Nephron progenitor cell (in vitro differentiated cells): ENCODE measurements around the gene DNMBP.

Source experiments
- DNase-seq: peaks from one replicate; pipeline ENCODE4 v3.0.0; 2021
- H3K27ac Mint-ChIP-seq: 2 replicates; pipeline ENCODE4 v1.8.0; 2021; ENCODE audit warnings: mild to moderate bottlenecking, moderate library complexity, mixed read lengths
- H3K27me3 Mint-ChIP-seq: 2 replicates; pipeline ENCODE4 v1.8.0; 2021; ENCODE audit warnings: mild to moderate bottlenecking, low read depth, mixed read lengths; ENCODE audit not compliant: poor library complexity
- H3K36me3 Mint-ChIP-seq: 2 replicates; pipeline ENCODE4 v1.8.0; 2021; ENCODE audit warnings: low read depth, mixed read lengths
- H3K4me1 Mint-ChIP-seq: 2 replicates; pipeline ENCODE4 v1.8.0; 2021; ENCODE audit warnings: mixed read lengths
- H3K4me3 Mint-ChIP-seq: 2 replicates; pipeline ENCODE4 v1.8.0; 2021; ENCODE audit warnings: mild to moderate bottlenecking, moderate library complexity, mixed read lengths
- H3K9me3 Mint-ChIP-seq: 2 replicates; pipeline ENCODE4 v1.8.0; 2021; ENCODE audit warnings: mild to moderate bottlenecking, moderate library complexity, mixed read lengths
- CTCF ChIP-seq: fragments of 200-600 bp; sonication (generic); IDR thresholded peaks from 2 replicates; pipeline ENCODE4 v1.5.0; 2021; ENCODE audit warnings: antibody characterized with exemption

DNMBP gene

DNA sequence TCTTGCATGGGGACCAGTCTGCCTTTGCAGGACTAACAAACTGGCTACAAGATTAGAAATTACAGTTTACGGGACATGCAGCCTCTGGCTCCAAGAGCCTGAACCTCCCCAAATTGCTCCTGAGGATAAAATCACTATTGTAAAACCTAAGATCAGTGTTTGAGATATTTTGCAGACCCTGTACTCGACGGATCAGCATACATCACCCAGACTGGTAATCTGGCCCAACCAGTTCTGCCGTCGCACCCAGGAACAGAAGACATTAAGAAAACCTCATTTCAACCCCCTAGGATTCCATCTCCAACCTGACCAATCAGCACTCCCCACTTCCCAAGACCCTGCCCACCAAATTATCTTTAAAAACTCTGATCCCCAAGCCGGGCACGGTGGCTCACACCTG is 27.1 kb upstream of the DNMBP start:
- TF ChIP-seq CTCF, result no peak
- H3K36me3 Mint-ChIP-seq, result no peaks in the 10 kb centered on the region
- peaks cover 9% of the 10 kb centered on the region for H3K27me3 Mint-ChIP-seq
- H3K4me1 Mint-ChIP-seq, result peaks cover 10% of the 10 kb centered on the region
- H3K27ac Mint-ChIP-seq, result no peak overlapping the region
- H3K4me3 Mint-ChIP-seq, result no peak overlapping the region
- DNase-seq, result no peak
- peaks cover 4% of the 10 kb centered on the region for H3K9me3 Mint-ChIP-seq

DNA sequence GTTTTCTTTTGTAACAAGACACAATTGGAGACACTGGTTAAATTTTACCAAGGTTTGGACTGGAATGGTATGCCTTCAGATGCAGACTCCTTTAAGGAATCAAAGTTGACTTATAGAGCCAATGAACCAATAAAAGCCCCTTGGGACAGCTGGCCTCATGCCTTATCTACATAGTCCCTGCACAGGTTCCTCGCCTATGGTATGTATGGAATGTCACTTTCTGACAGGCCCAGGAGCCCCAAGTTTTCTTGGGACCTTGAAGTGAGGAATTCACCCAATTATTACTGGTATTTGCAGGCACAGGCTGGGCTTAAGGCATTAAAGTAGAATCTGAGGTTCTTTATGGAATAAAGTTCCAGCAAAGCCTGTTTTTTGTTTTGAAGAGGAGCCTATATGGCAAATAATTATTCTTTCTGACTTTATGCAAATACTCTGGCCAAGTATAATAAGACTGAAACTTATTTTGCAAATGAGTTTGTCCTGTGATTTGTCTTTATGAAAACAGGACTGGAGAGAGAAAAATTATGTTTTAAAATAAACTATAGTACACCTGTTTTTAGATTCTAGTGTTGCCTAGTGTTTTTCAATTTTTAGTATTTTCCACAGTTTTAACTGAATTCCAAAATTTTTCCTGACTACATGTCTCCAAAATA is 24.1 kb upstream of the DNMBP start:
- peaks cover 7% of the 10 kb centered on the region for H3K4me1 Mint-ChIP-seq
- H3K27me3 Mint-ChIP-seq, result peaks cover 2% of the 10 kb centered on the region
- H3K4me3 Mint-ChIP-seq, result no peak overlapping the region
- DNase-seq, result no peak
- peaks cover 5% of the 10 kb centered on the region for H3K9me3 Mint-ChIP-seq
- TF ChIP-seq CTCF, result no peak
- H3K27ac Mint-ChIP-seq, result no peak overlapping the region
- H3K36me3 Mint-ChIP-seq, result no peaks in the 10 kb centered on the region

DNA sequence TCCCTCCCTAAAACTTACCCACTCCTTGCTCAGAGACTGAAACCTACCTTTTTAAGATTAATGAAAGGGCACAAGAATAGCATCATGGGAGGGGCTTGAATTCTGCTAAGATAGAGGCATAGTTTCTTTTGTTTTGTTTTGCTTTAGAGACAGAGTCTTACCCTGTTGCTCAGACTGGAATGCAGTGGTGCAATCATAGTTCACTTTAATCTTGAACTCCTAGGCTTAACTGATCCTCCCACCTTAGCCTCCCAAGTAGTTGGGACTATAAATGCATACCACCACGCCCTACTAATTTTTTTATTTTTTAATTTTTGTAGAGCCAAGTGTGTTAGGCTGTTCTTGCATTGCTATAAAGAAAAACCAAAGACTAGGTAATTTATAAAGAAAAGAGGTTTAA is 17.7 kb upstream of the DNMBP start:
- DNase-seq, result no peak
- TF ChIP-seq CTCF, result no peak
- Mint-ChIP-seq H3K4me3 (no peak overlapping the region), H3K27me3 (no peaks in the 10 kb centered on the region), H3K36me3 (peaks cover 11% of the 10 kb centered on the region), H3K4me1 (peaks cover 23% of the 10 kb centered on the region), H3K9me3 (peaks cover 33% of the 10 kb centered on the region), H3K27ac (no peak overlapping the region)

GRCh38 chr10:100025576-100025975 is 15.8 kb upstream of the DNMBP start:
- H3K36me3 Mint-ChIP-seq, result peaks cover 11% of the 10 kb centered on the region
- TF ChIP-seq CTCF, result no peak

GRCh38 chr10:100024748-100025147 is 15.0 kb upstream of the DNMBP start:
- peaks cover 11% of the 10 kb centered on the region for H3K36me3 Mint-ChIP-seq
- H3K27me3 Mint-ChIP-seq, result no peaks in the 10 kb centered on the region
- H3K27ac Mint-ChIP-seq, result peak overlapping the region; percentile 64
- peaks cover 33% of the 10 kb centered on the region for H3K9me3 Mint-ChIP-seq
- H3K4me3 Mint-ChIP-seq, result peak overlapping the region; percentile 41
- no peak for DNase-seq
- peaks cover 36% of the 10 kb centered on the region for H3K4me1 Mint-ChIP-seq
- TF ChIP-seq CTCF, result no peak

More at GRCh38 chr10:100025576-100025975, 15.8 kb upstream of the DNMBP start:
- Mint-ChIP-seq H3K9me3 (peaks cover 33% of the 10 kb centered on the region), H3K4me3 (peak overlapping the region; percentile 41), H3K27ac (peak overlapping the region; percentile 64), H3K4me1 (peaks cover 27% of the 10 kb centered on the region), H3K27me3 (no peaks in the 10 kb centered on the region)
- peak; percentile 28 for DNase-seq

DNA sequence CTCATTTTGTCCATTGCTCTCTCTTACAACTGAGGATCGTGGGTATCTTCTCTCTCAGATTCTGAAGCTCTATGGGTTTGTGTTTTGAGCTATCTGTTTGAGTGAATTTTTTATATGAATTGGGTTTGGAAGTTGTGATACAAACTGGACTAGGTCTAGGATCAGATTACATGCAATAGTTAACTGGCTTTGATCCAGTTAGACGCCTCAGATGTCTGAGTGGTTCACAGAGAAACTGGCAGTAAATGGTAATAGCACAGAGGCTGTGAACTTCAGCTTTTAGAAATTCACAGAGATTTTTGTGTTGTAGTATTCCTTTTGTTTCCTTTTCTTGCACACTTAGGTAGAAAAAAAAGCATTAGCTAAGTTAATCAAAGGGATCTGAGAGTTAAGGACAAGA is 12.7 kb upstream of the DNMBP start:
- H3K27ac Mint-ChIP-seq, result no peak overlapping the region
- peaks cover 38% of the 10 kb centered on the region for H3K4me1 Mint-ChIP-seq
- no peaks in the 10 kb centered on the region for H3K27me3 Mint-ChIP-seq
- TF ChIP-seq CTCF, result no peak
- no peak for DNase-seq
- H3K36me3 Mint-ChIP-seq, result no peaks in the 10 kb centered on the region
- H3K9me3 Mint-ChIP-seq, result peaks cover 17% of the 10 kb centered on the region
- no peak overlapping the region for H3K4me3 Mint-ChIP-seq
